Subcutaneous abdominal adipose tissue (tissue), 5 donors: Measurements from ENCODE around the gene SEC14L1.

Source experiments
- H3K27ac ChIP-seq: one replicate; pipeline ENCODE4 v1.7.0; 2013; ENCODE audit warnings: low read depth, mild to moderate bottlenecking, inconsistent platforms, low read length, moderate library complexity
- H3K27me3 ChIP-seq, 5 donors: one replicate each; pipeline ENCODE4 v1.7.0; 2013; ENCODE audit warnings: low read length in 5 of 5, inconsistent platforms in 1 of 5; ENCODE audit not compliant: control insufficient read depth in 5 of 5, insufficient read depth in 4 of 5
- H3K36me3 ChIP-seq, 5 donors: one replicate each; pipeline ENCODE4 v1.7.0; 2013; ENCODE audit warnings: low read length in 5 of 5; ENCODE audit not compliant: control insufficient read depth in 5 of 5, insufficient read depth in 5 of 5
- H3K4me1 ChIP-seq, 5 donors: one replicate each; pipeline ENCODE4 v1.7.0; 2013; ENCODE audit warnings: low read length in 5 of 5, mild to moderate bottlenecking in 3 of 5, moderate library complexity in 1 of 5; ENCODE audit not compliant: control insufficient read depth in 5 of 5, insufficient read depth in 5 of 5
- H3K4me3 ChIP-seq, 5 donors: one replicate each; pipeline ENCODE4 v1.7.0; 2013; ENCODE audit warnings: low read length in 5 of 5, low read depth in 1 of 5
- H3K9ac ChIP-seq, 5 donors: one replicate each; pipeline ENCODE4 v1.7.0; 2013; ENCODE audit warnings: low read length in 5 of 5, mild to moderate bottlenecking in 4 of 5, moderate library complexity in 3 of 5
- H3K9me3 ChIP-seq, 5 donors: one replicate each; pipeline ENCODE4 v1.7.0; 2013; ENCODE audit warnings: low read length in 5 of 5; ENCODE audit not compliant: control insufficient read depth in 5 of 5
- donor health status: healthy.
- donor health status: healthy.
- donor health status: healthy.
- donor health status: healthy.
- donor health status: healthy.

SEC14L1 gene

GRCh38 chr17:77208856-77209255 lies 68.1 kb downstream of the SEC14L1 start:
- H3K9ac ChIP-seq, result no peak overlapping the region
- H3K9me3 ChIP-seq, result no peaks in the 10 kb centered on the region
- H3K27me3 ChIP-seq, result no peaks in the 10 kb centered on the region
- no peak overlapping the region for H3K27ac ChIP-seq
- peaks cover 5 to 78% (median 9%) of the 10 kb centered on the region in 5 donors for H3K4me1 ChIP-seq
- H3K4me3 ChIP-seq, result no peak overlapping the region
- H3K36me3 ChIP-seq, result peaks cover 7 to 100% (median 92%) of the 10 kb centered on the region in 5 donors

DNA sequence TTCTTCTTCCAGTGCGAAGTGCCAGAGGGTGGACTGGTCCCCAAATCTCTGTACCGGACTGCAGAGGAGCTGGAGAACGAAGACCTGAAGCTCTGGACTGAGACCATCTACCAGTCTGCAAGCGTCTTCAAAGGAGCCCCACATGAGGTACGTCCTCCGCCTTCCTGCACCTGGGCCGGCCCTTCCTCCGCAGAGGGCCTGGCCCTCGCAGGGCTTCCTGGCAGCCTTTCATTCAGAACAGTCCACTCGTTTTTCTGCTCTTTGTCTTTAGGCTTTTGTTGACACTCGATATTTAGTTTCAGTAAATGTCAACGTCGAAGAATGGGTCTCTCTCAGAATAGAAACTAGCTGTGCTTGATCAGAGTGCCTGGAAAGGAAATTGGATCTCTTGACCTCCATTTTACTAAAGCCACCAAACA lies 68.6 kb downstream of the SEC14L1 start:
- no peak overlapping the region for H3K27ac ChIP-seq
- H3K4me1 ChIP-seq, result peaks cover 5 to 77% (median 9%) of the 10 kb centered on the region in 5 donors
- no peak overlapping the region for H3K9ac ChIP-seq
- peaks cover 7 to 100% (median 95%) of the 10 kb centered on the region in 5 donors for H3K36me3 ChIP-seq
- H3K9me3 ChIP-seq, result no peaks in the 10 kb centered on the region
- H3K27me3 ChIP-seq, result no peaks in the 10 kb centered on the region
- no peak overlapping the region for H3K4me3 ChIP-seq

- H3K4me3 ChIP-seq, result no peak overlapping the region
- H3K27me3 ChIP-seq, result no peaks in the 10 kb centered on the region
- peaks cover 5 to 75% (median 9%) of the 10 kb centered on the region in 5 donors for H3K4me1 ChIP-seq
- no peak overlapping the region for H3K9ac ChIP-seq
- H3K9me3 ChIP-seq, result no peaks in the 10 kb centered on the region
- peaks cover 5 to 100% (median 96%) of the 10 kb centered on the region in 5 donors for H3K36me3 ChIP-seq
- H3K27ac ChIP-seq, result no peak overlapping the region
These were observed 69.6 kb downstream of the SEC14L1 start for GRCh38 chr17:77210331-77210730.

GRCh38 chr17:77210946-77211541 lies 70.3 kb downstream of the SEC14L1 start:
- Histone ChIP-seq H3K4me1 (peaks cover 4 to 70% (median 8%) of the 10 kb centered on the region in 5 donors), H3K9ac (no peak overlapping the region), H3K36me3 (peaks cover 5 to 94% (median 91%) of the 10 kb centered on the region in 5 donors), H3K27me3 (no peaks in the 10 kb centered on the region), H3K9me3 (no peaks in the 10 kb centered on the region), H3K4me3 (no peak overlapping the region), H3K27ac (no peak overlapping the region)

GRCh38 chr17:77211681-77212080 lies 70.9 kb downstream of the SEC14L1 start:
- no peak overlapping the region for H3K9ac ChIP-seq
- no peaks in the 10 kb centered on the region for H3K9me3 ChIP-seq
- peaks cover 5 to 92% (median 90%) of the 10 kb centered on the region in 5 donors for H3K36me3 ChIP-seq
- no peaks in the 10 kb centered on the region for H3K27me3 ChIP-seq
- no peak overlapping the region for H3K27ac ChIP-seq
- H3K4me1 ChIP-seq, result peaks cover 2 to 67% (median 8%) of the 10 kb centered on the region in 5 donors
- H3K4me3 ChIP-seq, result no peak overlapping the region

DNA sequence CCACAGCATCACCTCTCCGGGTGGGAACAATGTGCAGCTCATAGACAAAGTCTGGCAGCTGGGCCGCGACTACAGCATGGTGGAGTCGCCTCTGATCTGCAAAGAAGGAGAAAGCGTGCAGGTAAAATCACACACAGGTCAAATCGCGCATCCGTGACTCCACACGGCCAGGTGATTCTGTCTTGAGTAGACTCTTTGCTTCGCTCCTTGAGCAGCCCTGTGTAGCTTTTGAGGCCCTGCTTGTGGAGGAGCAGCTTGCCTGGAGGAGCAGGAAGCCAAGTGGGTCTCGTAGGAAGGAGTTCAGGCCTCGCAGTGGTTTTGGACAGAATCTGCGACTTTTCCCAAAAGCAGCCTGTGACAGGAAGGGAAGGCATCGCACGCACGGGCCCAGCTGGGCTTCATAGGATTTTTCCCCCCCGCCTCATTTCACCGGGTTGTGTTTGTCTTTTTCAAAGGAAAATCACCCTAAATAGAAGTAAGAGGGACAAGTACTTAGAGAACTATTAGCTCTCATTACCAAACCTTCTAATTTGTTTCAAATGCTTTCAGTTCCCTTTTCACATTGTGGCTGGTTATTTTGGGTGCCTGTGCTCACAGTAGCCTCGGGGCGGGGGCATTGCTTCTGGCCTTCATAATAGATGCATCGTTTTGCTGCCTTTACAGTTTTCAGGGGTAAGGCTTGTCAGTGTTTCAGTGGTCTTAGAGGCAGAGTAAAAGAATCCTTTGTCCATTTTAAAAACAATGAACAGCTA lies 71.5 kb downstream of the SEC14L1 start:
- H3K4me1 ChIP-seq, result peaks cover 2 to 65% (median 5%) of the 10 kb centered on the region in 5 donors
- H3K9me3 ChIP-seq, result no peaks in the 10 kb centered on the region
- H3K27me3 ChIP-seq, result no peaks in the 10 kb centered on the region
- H3K36me3 ChIP-seq, result peaks cover 6 to 92% (median 91%) of the 10 kb centered on the region in 5 donors
- no peak overlapping the region for H3K4me3 ChIP-seq
- H3K27ac ChIP-seq, result peak overlapping the region; percentile 30
- H3K9ac ChIP-seq, result no peak overlapping the region

DNA sequence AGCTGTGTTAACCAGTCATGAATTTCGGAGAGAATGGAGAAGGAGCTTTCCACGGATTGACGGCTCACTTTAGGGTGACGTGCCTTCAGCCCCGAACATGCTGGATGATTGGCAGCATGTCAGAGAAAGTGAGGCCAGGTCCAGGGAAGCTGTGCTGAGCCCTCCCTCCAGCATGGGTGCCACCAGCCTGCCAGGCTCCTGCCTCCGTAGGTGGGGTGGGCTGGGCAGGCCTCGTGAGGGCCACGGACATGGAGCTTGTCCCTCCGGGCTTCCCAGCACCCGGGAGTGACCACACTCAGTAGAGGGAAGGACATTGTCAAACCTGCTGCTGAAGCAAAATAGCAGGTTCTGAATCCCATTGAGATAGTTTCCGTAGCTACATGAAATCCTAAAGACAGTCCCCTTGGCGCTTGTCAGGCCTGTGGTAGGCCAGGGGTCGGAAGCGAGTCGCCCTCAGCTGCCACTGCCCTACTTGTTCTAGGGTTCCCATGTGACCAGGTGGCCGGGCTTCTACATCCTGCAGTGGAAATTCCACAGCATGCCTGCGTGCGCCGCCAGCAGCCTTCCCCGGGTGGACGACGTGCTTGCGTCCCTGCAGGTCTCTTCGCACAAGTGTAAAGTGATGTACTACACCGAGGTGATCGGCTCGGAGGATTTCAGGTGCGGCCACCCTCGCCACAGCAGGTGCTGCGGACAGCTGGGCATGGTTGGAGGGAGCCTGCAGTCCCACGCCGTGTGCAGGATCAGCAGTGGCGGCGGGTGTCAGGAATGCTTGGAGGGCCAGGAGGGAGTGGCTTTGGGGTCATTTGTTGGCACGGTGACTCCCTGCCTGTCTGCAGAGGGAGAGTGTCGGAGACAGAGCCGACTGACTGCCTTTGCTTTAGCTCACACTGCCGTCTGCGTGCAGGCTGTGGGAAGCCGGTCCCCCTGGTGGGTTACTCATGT lies 72.3 kb downstream of the SEC14L1 start:
- Histone ChIP-seq H3K27me3 (no peaks in the 10 kb centered on the region), H3K4me3 (no peak overlapping the region), H3K4me1 (peaks cover 2 to 58% (median 5%) of the 10 kb centered on the region in 5 donors), H3K36me3 (peaks cover 6 to 93% (median 91%) of the 10 kb centered on the region in 5 donors), H3K27ac (peak overlapping the region; percentile 30), H3K9me3 (no peaks in the 10 kb centered on the region), H3K9ac (no peak overlapping the region)

DNA sequence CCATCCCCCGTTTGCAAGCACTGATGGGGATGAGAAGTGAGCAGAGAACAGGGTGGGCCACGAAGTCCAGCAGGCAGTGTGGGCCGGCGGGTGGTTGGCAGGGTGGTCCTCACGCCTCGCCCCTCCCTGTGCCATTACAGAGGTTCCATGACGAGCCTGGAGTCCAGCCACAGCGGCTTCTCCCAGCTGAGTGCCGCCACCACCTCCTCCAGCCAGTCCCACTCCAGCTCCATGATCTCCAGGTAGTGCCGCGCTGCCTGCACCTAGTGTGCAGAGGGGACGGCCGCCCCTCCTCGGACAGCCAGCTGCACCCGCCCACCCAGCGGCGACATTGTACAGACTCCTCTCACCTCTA lies 73.0 kb downstream of the SEC14L1 start:
- H3K9me3 ChIP-seq, result no peaks in the 10 kb centered on the region
- H3K36me3 ChIP-seq, result peaks cover 9 to 91% (median 89%) of the 10 kb centered on the region in 5 donors
- H3K4me1 ChIP-seq, result peaks cover 0 to 52% (median 5%) of the 10 kb centered on the region in 5 donors
- H3K27me3 ChIP-seq, result no peaks in the 10 kb centered on the region
- H3K9ac ChIP-seq, result no peak overlapping the region
- H3K4me3 ChIP-seq, result no peak overlapping the region
- no peak overlapping the region for H3K27ac ChIP-seq

- H3K9ac ChIP-seq, result no peak overlapping the region
- H3K27ac ChIP-seq, result no peak overlapping the region
- H3K36me3 ChIP-seq, result peaks cover 9 to 90% (median 87%) of the 10 kb centered on the region in 5 donors
These were observed 73.6 kb downstream of the SEC14L1 start for GRCh38 chr17:77214328-77214727.

More at GRCh38 chr17:77214328-77214727, 73.6 kb downstream of the SEC14L1 start:
- Histone ChIP-seq H3K4me1 (peaks cover 0 to 46% (median 5%) of the 10 kb centered on the region in 5 donors), H3K4me3 (no peak overlapping the region), H3K27me3 (no peaks in the 10 kb centered on the region), H3K9me3 (no peaks in the 10 kb centered on the region)
